IPS-20b (cell line): ENCODE measurements around the gene NAT10.

ENCODE experiments used
- H3K27ac ChIP-seq: one replicate; pipeline ENCODE4 v1.5.1; 2013; ENCODE audit warnings: low read length
- H3K27me3 ChIP-seq: 2 replicates; pipeline ENCODE4 v1.6.1; 2013; ENCODE audit warnings: mild to moderate bottlenecking, low read length, inconsistent platforms; ENCODE audit not compliant: insufficient read depth
- H3K36me3 ChIP-seq: 2 replicates; pipeline ENCODE4 v1.6.1; 2013; ENCODE audit warnings: low read depth, mild to moderate bottlenecking, inconsistent platforms, low read length, moderate library complexity; ENCODE audit not compliant: insufficient read depth
- H3K4me1 ChIP-seq: 2 replicates; pipeline ENCODE4 v1.6.1; 2013; ENCODE audit warnings: mild to moderate bottlenecking, control low read depth, inconsistent platforms, low read length, moderate library complexity; ENCODE audit not compliant: insufficient read depth
- H3K4me3 ChIP-seq: 2 replicates; pipeline ENCODE4 v1.5.1; 2013; ENCODE audit warnings: mild to moderate bottlenecking, low read length, inconsistent platforms
- H3K9ac ChIP-seq: 2 replicates; pipeline ENCODE4 v1.6.1; 2013; ENCODE audit warnings: low read depth, mild to moderate bottlenecking, inconsistent platforms, low read length, moderate library complexity
- H3K9me3 ChIP-seq: 2 replicates; pipeline ENCODE4 v1.6.1; 2013; ENCODE audit warnings: mild to moderate bottlenecking, low read depth, low read length, inconsistent platforms; ENCODE audit not compliant: insufficient read depth

The NAT10 gene

DNA sequence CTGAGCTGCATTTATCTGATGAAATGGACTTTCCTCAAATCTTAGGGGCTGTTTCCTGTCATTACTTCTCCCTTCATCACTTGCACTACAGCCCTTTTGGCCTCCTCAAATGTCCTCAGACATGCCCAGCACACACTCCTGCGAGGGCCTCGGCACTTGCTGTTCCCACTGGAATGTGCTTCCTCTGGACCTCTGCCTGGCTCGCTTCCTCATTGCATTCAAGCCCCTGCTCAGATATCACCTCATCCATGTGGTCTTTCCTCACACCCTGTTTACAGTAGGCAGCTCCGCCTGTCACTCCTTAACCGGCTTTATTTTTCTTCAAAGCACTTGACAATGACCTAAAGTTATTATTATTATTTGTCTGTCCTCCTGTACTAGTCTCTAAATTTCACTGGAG, 9.0 kb downstream of the NAT10 start:
- no peaks in the 10 kb centered on the region for H3K27me3 ChIP-seq
- no peak overlapping the region for H3K4me3 ChIP-seq
- H3K36me3 ChIP-seq = peaks cover 97% of the 10 kb centered on the region
- no peaks in the 10 kb centered on the region for H3K9me3 ChIP-seq
- no peak overlapping the region for H3K9ac ChIP-seq
- no peak overlapping the region for H3K27ac ChIP-seq
- H3K4me1 ChIP-seq = no peaks in the 10 kb centered on the region

DNA sequence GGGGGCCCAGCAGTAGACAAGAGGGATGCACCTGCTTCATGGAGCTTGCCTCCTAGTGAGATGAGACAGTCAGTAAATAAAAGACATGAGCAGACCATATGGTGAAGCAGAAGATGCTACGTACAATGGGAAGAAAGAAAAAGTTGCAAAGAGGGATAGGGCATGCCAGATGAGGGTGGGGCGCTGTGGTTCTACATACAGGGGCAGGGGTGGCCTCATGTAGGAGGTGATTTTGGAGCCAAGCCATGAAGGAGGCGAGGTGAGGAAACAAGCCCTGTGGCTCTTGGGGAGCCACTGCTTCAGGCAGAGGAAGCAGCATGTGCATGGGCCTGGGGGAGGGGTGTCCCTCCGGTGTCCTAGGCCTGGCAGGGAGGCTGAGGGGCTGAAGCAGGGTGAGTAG, 15.2 kb downstream of the NAT10 start:
- H3K27me3 ChIP-seq = no peaks in the 10 kb centered on the region

DNA sequence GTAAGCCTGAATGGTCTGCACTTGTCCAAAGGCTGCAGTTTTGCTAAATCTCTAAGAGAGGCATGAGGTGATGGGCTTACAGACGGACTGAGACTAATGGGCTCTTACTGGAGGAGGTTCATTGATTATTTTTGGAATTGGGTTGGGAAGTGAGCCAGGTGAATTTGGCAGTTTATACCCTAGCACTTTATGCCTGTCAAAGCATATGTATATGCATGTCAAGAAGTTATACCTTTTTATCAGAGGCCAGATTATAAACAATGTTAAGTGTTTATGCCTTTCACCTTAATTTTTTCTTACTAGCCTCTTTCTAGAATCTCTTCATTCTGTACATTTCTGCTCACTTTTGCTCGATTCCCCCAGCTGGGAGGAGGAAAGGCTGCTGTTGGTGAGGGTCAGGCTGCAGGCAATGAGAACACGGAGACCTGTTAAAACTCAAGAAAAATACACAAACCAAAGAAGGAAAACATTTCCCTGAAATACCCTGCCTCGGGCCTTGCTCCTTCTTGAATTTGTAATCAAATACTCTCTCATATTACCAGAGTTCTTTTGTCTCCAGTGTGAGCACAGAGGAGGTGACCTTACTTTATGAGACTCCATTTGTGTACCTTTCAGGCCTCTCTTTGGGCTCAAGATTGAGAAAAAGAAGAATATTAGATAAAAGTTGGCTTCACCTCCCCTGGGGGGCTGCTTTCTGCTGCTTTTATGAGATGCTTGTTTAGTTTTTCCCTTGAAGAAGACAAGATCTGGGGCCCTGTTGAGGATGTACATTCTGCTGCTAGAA, 19.6 kb downstream of the NAT10 start:
- Histone ChIP-seq H3K36me3 (peaks cover 93% of the 10 kb centered on the region), H3K9ac (no peak overlapping the region), H3K27ac (no peak overlapping the region), H3K4me1 (no peaks in the 10 kb centered on the region), H3K9me3 (no peaks in the 10 kb centered on the region), H3K27me3 (no peaks in the 10 kb centered on the region), H3K4me3 (no peak overlapping the region)

More for the DNA sequence above, 15.2 kb downstream of the NAT10 start:
- H3K4me3 ChIP-seq = no peak overlapping the region
- H3K27ac ChIP-seq = no peak overlapping the region
- peaks cover 93% of the 10 kb centered on the region for H3K36me3 ChIP-seq
- H3K9me3 ChIP-seq = no peaks in the 10 kb centered on the region
- no peaks in the 10 kb centered on the region for H3K4me1 ChIP-seq
- H3K9ac ChIP-seq = no peak overlapping the region

DNA sequence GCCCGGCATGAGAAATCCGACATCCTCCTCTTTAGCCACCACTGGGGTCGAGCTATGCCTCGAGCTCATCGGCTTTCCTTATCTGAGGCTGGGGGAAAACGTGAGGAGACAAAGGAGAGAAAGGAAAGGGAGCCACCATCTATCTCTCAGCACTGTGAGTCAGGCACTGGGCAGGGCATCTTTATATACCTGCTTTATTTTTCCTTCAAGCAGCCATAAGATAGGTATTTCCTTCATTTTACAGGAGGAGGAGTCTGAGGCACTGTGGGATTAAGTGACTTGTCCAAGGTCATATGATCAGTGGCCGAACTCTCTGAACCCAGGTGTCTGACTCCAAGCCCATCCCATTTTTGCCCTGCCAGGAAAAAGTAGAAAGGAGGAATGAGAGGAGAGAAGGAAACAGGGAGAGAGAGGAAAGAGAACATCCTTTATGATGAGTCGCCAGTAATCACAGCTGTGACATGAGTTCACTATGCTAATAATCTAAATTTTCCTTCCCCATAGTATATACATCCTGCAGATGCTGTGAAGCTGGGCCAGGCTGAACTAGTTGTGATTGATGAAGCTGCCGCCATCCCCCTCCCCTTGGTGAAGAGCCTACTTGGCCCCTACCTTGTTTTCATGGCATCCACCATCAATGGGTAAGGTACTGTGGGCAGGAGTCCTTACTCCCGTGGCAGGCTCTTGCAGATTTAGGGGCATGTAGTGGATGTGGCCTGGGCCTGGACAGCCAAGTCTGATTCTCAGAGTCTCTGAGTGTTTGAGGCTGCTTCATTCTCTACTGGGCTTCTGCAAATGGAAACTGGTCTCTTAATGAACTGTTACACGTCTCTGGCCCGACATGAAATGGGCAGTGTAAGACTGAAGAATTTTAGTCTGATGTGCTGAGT, 21.8 kb downstream of the NAT10 start:
- no peak overlapping the region for H3K27ac ChIP-seq
- H3K4me1 ChIP-seq = no peaks in the 10 kb centered on the region
- H3K4me3 ChIP-seq = no peak overlapping the region
- H3K9me3 ChIP-seq = no peaks in the 10 kb centered on the region
- H3K36me3 ChIP-seq = peaks cover 94% of the 10 kb centered on the region
- H3K9ac ChIP-seq = no peak overlapping the region
- no peaks in the 10 kb centered on the region for H3K27me3 ChIP-seq

DNA sequence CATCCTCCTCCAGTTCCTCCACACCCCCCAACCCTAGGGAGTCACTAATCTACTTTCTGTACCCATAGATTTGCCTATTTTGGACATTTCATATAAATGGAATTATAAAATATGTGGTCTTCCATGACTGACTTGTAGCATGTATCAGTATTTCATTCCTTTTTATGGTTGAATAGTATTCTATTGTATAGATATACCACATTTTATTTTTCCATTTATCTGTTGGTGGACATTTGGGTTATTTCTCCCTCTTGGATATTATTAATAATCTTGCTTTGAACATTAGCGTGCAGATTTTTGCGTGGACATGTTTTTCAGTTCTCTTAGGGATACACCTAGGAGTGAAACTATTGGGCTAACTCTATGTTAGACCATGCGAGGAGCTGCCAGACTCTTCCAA, 23.4 kb downstream of the NAT10 start:
- H3K9ac ChIP-seq = no peak overlapping the region
- no peak overlapping the region for H3K4me3 ChIP-seq
- H3K9me3 ChIP-seq = no peaks in the 10 kb centered on the region
- H3K27ac ChIP-seq = no peak overlapping the region
- no peaks in the 10 kb centered on the region for H3K4me1 ChIP-seq
- H3K27me3 ChIP-seq = no peaks in the 10 kb centered on the region
- peaks cover 93% of the 10 kb centered on the region for H3K36me3 ChIP-seq

DNA sequence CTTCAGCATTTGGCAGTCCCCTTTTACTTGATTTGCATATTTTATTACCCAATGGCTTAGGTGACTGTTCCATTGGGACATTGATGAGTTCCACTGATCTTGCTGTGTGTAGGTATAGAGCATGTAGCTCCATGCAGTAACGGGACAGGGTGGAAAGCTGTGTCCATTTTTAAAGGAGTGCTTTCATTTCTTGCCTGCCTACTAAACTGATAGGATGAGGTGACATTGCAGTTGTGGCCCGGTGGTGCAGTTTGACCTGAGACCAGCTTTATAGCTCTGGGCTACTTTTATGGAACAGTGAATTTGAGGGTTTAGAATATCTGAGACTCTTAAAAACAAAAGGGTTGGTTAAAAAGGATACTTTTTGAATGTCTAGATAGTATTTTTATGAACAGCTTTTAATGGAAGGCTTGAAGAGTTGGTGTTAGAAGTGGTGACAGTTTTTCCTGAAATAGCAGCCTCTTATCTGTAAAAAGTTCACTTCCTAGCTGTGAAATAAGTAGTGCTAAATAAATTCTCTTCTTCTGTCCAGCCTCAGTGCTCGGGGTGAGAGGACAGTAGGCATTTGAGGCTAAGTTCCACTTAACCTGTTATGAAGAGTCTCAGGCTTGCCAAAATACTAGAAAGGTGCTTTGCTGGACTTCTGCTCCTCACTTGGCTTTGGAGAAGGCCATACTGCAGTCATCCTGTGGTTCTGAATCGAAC, 27.0 kb downstream of the NAT10 start:
- no peaks in the 10 kb centered on the region for H3K9me3 ChIP-seq
- no peak overlapping the region for H3K27ac ChIP-seq
- H3K36me3 ChIP-seq = peaks cover 91% of the 10 kb centered on the region
- H3K27me3 ChIP-seq = no peaks in the 10 kb centered on the region
- no peak overlapping the region for H3K4me3 ChIP-seq
- no peak overlapping the region for H3K9ac ChIP-seq
- no peaks in the 10 kb centered on the region for H3K4me1 ChIP-seq

DNA sequence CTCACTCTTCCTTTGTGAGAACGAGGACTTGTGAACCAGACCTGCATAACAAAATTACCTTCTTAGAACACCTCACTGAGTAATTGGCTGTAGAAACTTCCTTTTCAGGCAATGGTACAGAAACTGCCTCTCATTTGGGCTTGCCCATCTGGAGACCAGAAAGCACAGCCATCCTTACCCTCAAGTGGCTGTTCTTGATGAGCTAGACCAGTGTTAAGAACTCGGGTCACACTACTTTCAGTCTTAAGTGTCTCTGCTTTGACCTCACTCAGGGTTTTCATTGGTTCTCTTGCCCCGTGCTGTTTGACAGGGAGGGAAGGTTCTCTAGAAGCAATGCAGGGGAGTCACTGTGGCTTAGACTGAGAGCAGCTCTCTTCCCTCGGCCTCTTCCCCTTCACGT, 29.3 kb downstream of the NAT10 start:
- H3K4me1 ChIP-seq = no peaks in the 10 kb centered on the region
- H3K36me3 ChIP-seq = peaks cover 93% of the 10 kb centered on the region
- no peaks in the 10 kb centered on the region for H3K27me3 ChIP-seq
- H3K27ac ChIP-seq = no peak overlapping the region
- H3K9me3 ChIP-seq = no peaks in the 10 kb centered on the region
- H3K9ac ChIP-seq = no peak overlapping the region
- no peak overlapping the region for H3K4me3 ChIP-seq

DNA sequence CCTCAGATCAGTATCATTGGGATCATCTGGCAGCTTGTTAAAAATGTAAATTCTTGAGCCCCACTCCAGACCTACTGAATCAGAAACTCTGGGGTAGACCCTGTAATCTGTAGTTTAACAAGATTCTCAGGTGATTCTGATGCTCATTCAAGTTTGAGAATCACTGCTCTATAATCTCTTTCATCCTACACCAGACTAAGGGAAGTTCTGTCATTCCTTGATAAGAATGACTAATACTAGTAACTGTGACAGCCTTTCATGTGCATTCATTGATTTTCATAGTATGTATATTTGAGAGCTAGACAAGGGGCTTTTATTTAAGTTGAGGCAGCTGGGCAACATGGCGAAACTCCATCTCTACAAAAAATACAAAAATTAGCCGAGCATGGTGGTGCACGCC, 30.0 kb downstream of the NAT10 start:
- Histone ChIP-seq H3K36me3 (peaks cover 93% of the 10 kb centered on the region), H3K27ac (no peak overlapping the region), H3K9ac (no peak overlapping the region), H3K9me3 (no peaks in the 10 kb centered on the region), H3K27me3 (no peaks in the 10 kb centered on the region), H3K4me1 (no peaks in the 10 kb centered on the region), H3K4me3 (no peak overlapping the region)

DNA sequence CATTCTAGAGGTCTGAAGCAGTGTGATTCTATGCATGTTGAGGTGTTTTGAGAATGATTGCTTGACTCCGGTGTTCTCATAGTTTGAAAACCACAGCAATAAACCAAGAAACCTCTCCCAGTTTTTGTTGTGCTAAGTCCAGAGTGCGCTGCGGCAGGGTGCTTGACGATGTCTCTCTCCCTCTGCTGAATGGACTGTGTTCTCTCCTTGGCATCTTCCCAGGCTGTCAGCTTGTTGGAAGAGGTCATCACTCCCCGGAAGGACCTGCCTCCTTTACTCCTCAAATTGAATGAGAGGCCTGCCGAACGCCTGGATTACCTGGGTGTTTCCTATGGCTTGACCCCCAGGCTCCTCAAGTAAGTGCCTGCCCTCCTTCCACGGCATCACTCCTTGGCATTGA, 31.0 kb downstream of the NAT10 start:
- Histone ChIP-seq H3K27ac (no peak overlapping the region), H3K36me3 (peaks cover 93% of the 10 kb centered on the region), H3K9me3 (no peaks in the 10 kb centered on the region)

DNA sequence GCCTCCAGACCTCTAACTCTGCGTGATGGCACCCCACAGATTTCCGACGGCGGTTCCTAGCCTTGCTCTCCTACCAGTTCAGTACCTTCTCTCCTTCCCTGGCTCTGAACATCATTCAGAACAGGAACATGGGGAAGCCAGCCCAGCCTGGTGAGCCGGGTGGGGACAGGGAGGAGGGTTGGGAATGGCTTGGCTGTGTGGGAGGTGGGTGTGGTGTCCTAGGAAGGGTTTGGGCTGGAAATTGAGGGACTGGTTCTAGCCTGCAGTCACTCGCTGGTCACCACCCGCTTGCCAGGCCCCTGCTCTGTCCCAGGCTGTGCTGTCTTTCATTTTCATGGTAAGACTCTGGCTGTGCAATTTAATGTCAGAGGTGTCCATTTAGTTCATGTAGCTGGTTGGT, 33.9 kb downstream of the NAT10 start:
- H3K27me3 ChIP-seq = no peaks in the 10 kb centered on the region
- H3K27ac ChIP-seq = no peak overlapping the region
- no peaks in the 10 kb centered on the region for H3K9me3 ChIP-seq
- no peaks in the 10 kb centered on the region for H3K4me1 ChIP-seq
- no peak overlapping the region for H3K9ac ChIP-seq
- H3K4me3 ChIP-seq = no peak overlapping the region
- peaks cover 97% of the 10 kb centered on the region for H3K36me3 ChIP-seq

More for the DNA sequence above, 31.0 kb downstream of the NAT10 start:
- Histone ChIP-seq H3K27me3 (no peaks in the 10 kb centered on the region), H3K4me3 (no peak overlapping the region), H3K9ac (no peak overlapping the region), H3K4me1 (no peaks in the 10 kb centered on the region)

DNA sequence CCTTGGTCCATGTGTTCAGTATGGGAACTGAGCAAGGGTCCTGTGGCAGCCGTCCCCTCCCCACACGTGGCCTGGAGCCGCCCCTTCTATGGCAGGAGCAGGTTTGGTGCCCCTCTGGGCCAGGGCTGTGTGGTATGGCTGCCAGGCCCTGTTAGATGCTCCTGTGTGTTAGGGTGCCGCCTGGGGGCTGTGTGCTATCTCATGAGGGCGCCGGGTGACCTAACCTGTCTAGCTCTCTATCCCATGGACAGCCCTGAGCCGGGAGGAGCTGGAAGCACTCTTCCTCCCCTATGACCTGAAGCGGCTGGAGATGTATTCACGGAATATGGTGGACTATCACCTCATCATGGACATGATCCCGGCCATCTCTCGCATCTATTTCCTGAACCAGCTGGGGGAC, 34.7 kb downstream of the NAT10 start:
- H3K4me1 ChIP-seq = no peaks in the 10 kb centered on the region
- no peak overlapping the region for H3K4me3 ChIP-seq
- H3K9ac ChIP-seq = no peak overlapping the region
- no peaks in the 10 kb centered on the region for H3K27me3 ChIP-seq
- H3K27ac ChIP-seq = no peak overlapping the region
- H3K9me3 ChIP-seq = no peaks in the 10 kb centered on the region
- peaks cover 97% of the 10 kb centered on the region for H3K36me3 ChIP-seq
